IMR-90 (cell line): Measurements from ENCODE around the gene NOTCH3. TPM values are rescaled to one million over a fixed set of nuclear protein-coding genes. Genes with fewer than 3 reads are reported as not detected.

ENCODE experiments used
- ATAC-seq: fragments of 200-7000 bp; cut with Tn5 transposase; 2 replicates; pipeline ENCODE4 v1.9.1; 2020; ENCODE audit warnings: low read depth, mild to moderate bottlenecking, moderate library complexity
- BruUV-seq: library from RNA; stranded (reverse); fragments of 400-500 nt; replicated peaks from 2 replicates; lab custom pipeline; 2021; lab: Mats Ljungman, UMichigan
- CTCF ChIA-PET: fragments of 300-600 bp; formaldehyde crosslinking; extraction: SDS; loops from one replicate; lab custom pipeline; 2021; ENCODE audit warnings: antibody characterized with exemption; lab: Yijun Ruan, JAX
- POLR2A ChIA-PET: fragments of 300-600 bp; sonication (Branson Sonifier 250); formaldehyde crosslinking; loops from one replicate; lab custom pipeline; 2022; ENCODE audit warnings: antibody characterized with exemption; ENCODE audit not compliant: unreplicated experiment; lab: Charles Lee
- DNase-seq: peaks from one replicate; pipeline ENCODE4 v3.0.0; 2013
- H2AFZ ChIP-seq: replicated peaks from 2 replicates; pipeline ENCODE3; 2013; ENCODE audit warnings: low read length, mild to moderate bottlenecking; ENCODE audit not compliant: poor library complexity
- H2AK5ac ChIP-seq: 2 replicates; pipeline ENCODE4 v1.6.1; 2013; ENCODE audit warnings: low read depth, low read length, inconsistent platforms
- H2AK9ac ChIP-seq: replicated peaks from 2 replicates; pipeline ENCODE3; 2013; ENCODE audit warnings: mild to moderate bottlenecking, low read depth, low read length, moderate library complexity; ENCODE audit not compliant: poor library complexity
- H2BK120ac ChIP-seq: 2 replicates; pipeline ENCODE4 v1.6.1; 2013; ENCODE audit warnings: low read depth, low read length, inconsistent platforms
- H2BK15ac ChIP-seq: 3 replicates; pipeline ENCODE4 v1.6.1; 2013; ENCODE audit warnings: low read depth, low read length, inconsistent platforms
- H2BK20ac ChIP-seq: 2 replicates; pipeline ENCODE4 v1.6.1; 2013; ENCODE audit warnings: low read depth, mild to moderate bottlenecking, inconsistent platforms, low read length, moderate library complexity
- H2BK5ac ChIP-seq: 2 replicates; pipeline ENCODE4 v1.6.1; 2013; ENCODE audit warnings: mild to moderate bottlenecking, low read depth, low read length, inconsistent platforms; ENCODE audit not compliant: poor library complexity, severe bottlenecking
- H3K14ac ChIP-seq: replicated peaks from 2 replicates; pipeline ENCODE4 v1.6.1; 2013; ENCODE audit warnings: low read depth, low read length, inconsistent platforms
- H3K18ac ChIP-seq: 2 replicates; pipeline ENCODE4 v1.6.1; 2013; ENCODE audit warnings: low read depth, low read length, control low read depth
- H3K23ac ChIP-seq: 2 replicates; pipeline ENCODE4 v1.6.1; 2013; ENCODE audit warnings: low read depth, low read length, inconsistent platforms
- H3K27ac ChIP-seq: 2 replicates; pipeline ENCODE4 v1.5.1; 2013; ENCODE audit warnings: mild to moderate bottlenecking, control low read depth, low read length; ENCODE audit not compliant: insufficient read depth
- H3K27me3 ChIP-seq: 2 replicates; pipeline ENCODE4 v1.6.1; 2013; ENCODE audit warnings: low read length; ENCODE audit not compliant: control insufficient read depth, insufficient read depth
- H3K36me3 ChIP-seq: 2 replicates; pipeline ENCODE4 v1.6.1; 2013; ENCODE audit warnings: low read length, mixed read lengths; ENCODE audit not compliant: control insufficient read depth, insufficient read depth
- H3K4ac ChIP-seq: 2 replicates; pipeline ENCODE4 v1.6.1; 2013; ENCODE audit warnings: low read depth, low read length, inconsistent platforms
- H3K4me1 ChIP-seq: 2 replicates; pipeline ENCODE4 v1.6.1; 2013; ENCODE audit warnings: low read length, mixed read lengths; ENCODE audit not compliant: control insufficient read depth, insufficient read depth
- H3K4me2 ChIP-seq: 2 replicates; pipeline ENCODE4 v1.6.1; 2013; ENCODE audit warnings: low read depth, mild to moderate bottlenecking, control low read depth, low read length, moderate library complexity
- H3K4me3 ChIP-seq: 2 replicates; pipeline ENCODE4 v1.5.1; 2013; ENCODE audit warnings: low read depth, mild to moderate bottlenecking, control low read depth, low read length, moderate library complexity; ENCODE audit not compliant: insufficient read depth
- H3K56ac ChIP-seq: 2 replicates; pipeline ENCODE4 v1.6.1; 2013; ENCODE audit warnings: low read length, inconsistent platforms; ENCODE audit not compliant: insufficient read depth; ENCODE audit errors: extremely low read depth
- H3K79me1 ChIP-seq, 2 experiments: 2 replicates each; pipeline ENCODE4 v1.6.1; 2013; ENCODE audit warnings: low read length in 2 of 2, inconsistent platforms in 1 of 2, low read depth in 1 of 2
- H3K9ac ChIP-seq: 2 replicates; pipeline ENCODE4 v1.6.1; 2013; ENCODE audit warnings: low read depth, low read length, control low read depth
- H3K9me1 ChIP-seq: 2 replicates; pipeline ENCODE4 v1.6.1; 2013; ENCODE audit warnings: low read length, inconsistent platforms; ENCODE audit not compliant: insufficient read depth
- H3K9me3 ChIP-seq: 2 replicates; pipeline ENCODE4 v1.6.1; 2013; ENCODE audit warnings: low read length; ENCODE audit not compliant: control insufficient read depth, insufficient read depth
- H4K20me1 ChIP-seq: 2 replicates; pipeline ENCODE4 v1.6.1; 2013; ENCODE audit warnings: low read length, inconsistent platforms; ENCODE audit not compliant: insufficient read depth
- H4K5ac ChIP-seq: 2 replicates; pipeline ENCODE4 v1.6.1; 2013; ENCODE audit warnings: mild to moderate bottlenecking, low read depth, low read length, control low read depth
- H4K8ac ChIP-seq, 2 experiments: 2 replicates each; pipeline ENCODE4 v1.6.1; 2013; ENCODE audit warnings: low read depth in 2 of 2, low read length in 2 of 2, control low read depth in 1 of 2, inconsistent platforms in 1 of 2
- H4K91ac ChIP-seq: 2 replicates; pipeline ENCODE4 v1.6.1; 2013; ENCODE audit warnings: low read depth, low read length, inconsistent platforms; ENCODE audit not compliant: insufficient read depth
- CEBPB ChIP-seq: IDR thresholded peaks from 2 replicates; pipeline ENCODE4 v1.6.1; 2012; ENCODE audit warnings: low read depth, low read length, improper control_type of control experiment
- ELK1 ChIP-seq: fragments of 150-350 bp; IDR thresholded peaks from 2 replicates; pipeline ENCODE4 v1.6.1; 2016; ENCODE audit warnings: low read depth, mild to moderate bottlenecking, low read length, moderate library complexity, borderline replicate concordance
- FOS ChIP-seq: fragments of 150-350 bp; IDR thresholded peaks from 2 replicates; pipeline ENCODE4 v1.6.1; 2016; ENCODE audit warnings: low read depth, low read length
- SMC3 ChIP-seq: fragments of 150-350 bp; IDR thresholded peaks from 2 replicates; pipeline ENCODE4 v1.6.1; 2016; ENCODE audit warnings: low read depth, mild to moderate bottlenecking, antibody characterized with exemption, low read length, moderate library complexity
- WGBS, 2 experiments: methylation state at CpG; one replicate each; pipeline versions ENCODE4 v1.1.5 to v1.1.7; 2013; ENCODE audit warnings: missing lambda C conversion rate in 2 of 2; ENCODE audit not compliant: insufficient read length in 1 of 2; ENCODE audit errors: extremely low coverage in 2 of 2; 5-methylcytosine and 5-hydroxymethylcytosine counted together
- dilution Hi-C: fragments of 300-500 bp; cut with HindIII; formaldehyde crosslinking; loops from one replicate; pipeline ENCODE4 v1.14.3; 2018; ENCODE audit warnings: low sequenced_read_pairs; ENCODE audit not compliant: unreplicated experiment
- in situ Hi-C: fragments of 300-500 bp; cut with MboI; formaldehyde crosslinking; loops from 3 replicates; pipeline ENCODE4 v1.14.3; 2019; ENCODE audit warnings: low sequenced_read_pairs, inconsistent platforms, mixed read lengths
- intact Hi-C: fragments of 100-400 bp; cut with micrococcal nuclease; formaldehyde crosslinking; loops from 2 replicates; pipeline ENCODE4 v1.10.0; 2022
- polyA plus RNA-seq, 3 experiments: library from polyadenylated mRNA; depleted of rRNA; stranded (reverse); fragments of >200 nt; gene quantifications; 2 replicates each; pipeline ENCODE4 v1.2.3, GENCODE V29; 2012; ENCODE audit warnings: low replicate concordance in 1 of 3
- total RNA-seq: library from RNA; depleted of rRNA; stranded (reverse); fragments of >200 nt; gene quantifications from 2 replicates; pipeline ENCODE4 v1.2.3, GENCODE V29; 2012

The NOTCH3 gene
- total and polyA plus RNA-seq, 2 of the 4 experiments (the other 2 are of a cell fraction): 5.9 to 25.1 TPM

GRCh38 chr19:15136234-15136954, 64.4 kb downstream of the NOTCH3 start:
- ChIA-PET CTCF (interaction anchor here (0.6 to 1.1 kb wide), 3 partner anchors 10 to 16 kb away, joined by 3 read pairs; no protein-coding TSS in a partner anchor), POLR2A (interaction anchor here (0.5 to 1.3 kb wide), 3 partner anchors 11 to 15 kb away, joined by 3 to 5 read pairs (median 4); a partner anchor contains a TSS)
- Histone ChIP-seq H2BK5ac (peak overlapping the region; percentile 95), H2AK5ac (0 out of 2 replicates have a peak overlapping the region, but pooled peaks have one; percentile 19), H3K9ac (no peak overlapping the region), H3K23ac (no peak overlapping the region), H2BK15ac (peak overlapping the region; percentile 13; the same call in 1 of the 3 replicates), H3K27me3 (no peaks in the 10 kb centered on the region), H2BK20ac (peak overlapping the region; percentile 63; the same call in 1 of the 2 replicates), H3K27ac (no peak overlapping the region), H4K91ac (peak overlapping the region; percentile 35), H3K18ac (peak overlapping the region; percentile 6; the same call in 1 of the 2 replicates), H3K79me1 (no peaks in the 10 kb centered on the region), H3K9me3 (peaks cover 9% of the 10 kb centered on the region), H3K36me3 (no peaks in the 10 kb centered on the region), H2BK120ac (peak overlapping the region; percentile 64), H3K9me1 (0 out of 2 replicates have a peak, but pooled peaks cover 2% of the 10 kb centered on the region), H3K4me2 (peak overlapping the region; percentile 32; the same call in 1 of the 2 replicates), H3K56ac (no peak overlapping the region), H3K4me1 (peaks cover 13% of the 10 kb centered on the region), H3K4ac (peak overlapping the region; percentile 37; the same call in 1 of the 2 replicates), H4K5ac (no peak overlapping the region), H3K4me3 (no peak overlapping the region), H4K20me1 (no peaks in the 10 kb centered on the region), H2AK9ac (no peak overlapping the region), H3K14ac (peak overlapping the region; percentile 8; the same call in 1 of the 2 replicates), H2AFZ (no peak overlapping the region), H4K8ac (peak overlapping the region in 1 of 2 experiments; percentile 54; a peak in 1 of 4 replicates)
- WGBS, 2 experiments: 13% methylated on average over 1 of the region's 2 CpGs; no CpG with 5 or more reads in 1 of the 2 experiments
- dilution Hi-C loops (no loop called here), in situ Hi-C loops (no loop called here), intact Hi-C loops (loop anchor here (1.0 kb wide), 1 partner anchor 11 kb away; a partner anchor contains a TSS)
- DNase-seq (peak; percentile 82), ATAC-seq (peak; percentile 94)
- BruUV-seq: no TSS peak
- TF ChIP-seq SMC3 (no peak), FOS (peak; percentile 71; the same call in 1 of the 2 replicates), CEBPB (peak; percentile 73), ELK1 (no peak)
